ENCODE data around the gene ROBO4. TPM values are rescaled to one million over a fixed set of nuclear protein-coding genes. Genes with fewer than 3 reads are reported as not detected.

Gene ROBO4
- total RNA-seq, 4 donors from 2014 or later = 5.6 to 18.1 (median 12.0) TPM

GRCh38 chr11:124873951-124874350 is 23.7 kb downstream of the ROBO4 start:
- 62 to 80% methylated on average over 8 of the region's 8 CpGs for WGBS, 2 donors
- intact Hi-C loops (cut with DNase I; ENCODE audit: low total_unique reads) = no loop called here
- DNase-seq (ENCODE audit: low spot score in 2 of 2) = peak in 1 of 2 donors; percentile 64
- H3K4me3 ChIP-seq (ENCODE audit: low read depth, poor library complexity, severe bottlenecking) = no peak overlapping the region
- no peak for TF ChIP-seq CTCF (IDR thresholded peaks at IDR 0.05)
- no peak for TF ChIP-seq POLR2A (IDR thresholded peaks at IDR 0.05)

GRCh38 chr11:124872741-124873140 is 24.9 kb downstream of the ROBO4 start:
- DNase-seq (ENCODE audit: low spot score in 2 of 2) = no peak
- no peak overlapping the region for H3K4me3 ChIP-seq (ENCODE audit: low read depth, poor library complexity, severe bottlenecking)
- intact Hi-C loops (cut with DNase I; ENCODE audit: low total_unique reads) = no loop called here
- TF ChIP-seq POLR2A (IDR thresholded peaks at IDR 0.05) (no peak), CTCF (IDR thresholded peaks at IDR 0.05) (no peak)
- WGBS, 2 donors = 16 to 26% methylated on average over 9 of the region's 9 CpGs

GRCh38 chr11:124872280-124872679 is 25.4 kb downstream of the ROBO4 start:
- H3K4me3 ChIP-seq (ENCODE audit: low read depth, poor library complexity, severe bottlenecking) = no peak overlapping the region
- 44 to 68% methylated on average over 8 of the region's 8 CpGs for WGBS, 2 donors
- TF ChIP-seq POLR2A (IDR thresholded peaks at IDR 0.05) (no peak), CTCF (IDR thresholded peaks at IDR 0.05) (no peak)
- intact Hi-C loops (cut with DNase I; ENCODE audit: low total_unique reads) = no loop called here
- no peak for DNase-seq (ENCODE audit: low spot score in 2 of 2)

GRCh38 chr11:124870430-124870829 is 27.2 kb downstream of the ROBO4 start:
- intact Hi-C loops (cut with DNase I; ENCODE audit: low total_unique reads) = no loop called here

GRCh38 chr11:124869856-124870387 is 27.7 kb downstream of the ROBO4 start:
- intact Hi-C loops (cut with DNase I; ENCODE audit: low total_unique reads) = no loop called here
- H3K4me3 ChIP-seq (ENCODE audit: low read depth, poor library complexity, severe bottlenecking) = no peak overlapping the region

More at GRCh38 chr11:124870430-124870829, 27.2 kb downstream of the ROBO4 start:
- H3K4me3 ChIP-seq (ENCODE audit: low read depth, poor library complexity, severe bottlenecking) = no peak overlapping the region
- TF ChIP-seq CTCF (IDR thresholded peaks at IDR 0.05) (no peak), POLR2A (IDR thresholded peaks at IDR 0.05) (no peak)
- DNase-seq (ENCODE audit: low spot score in 2 of 2) = peak in 1 of 2 donors; percentile 74
- 55 to 63% methylated on average over 7 of the region's 7 CpGs for WGBS, 2 donors

More at GRCh38 chr11:124869856-124870387, 27.7 kb downstream of the ROBO4 start:
- 46 to 55% methylated on average over 14 of the region's 14 CpGs for WGBS, 2 donors
- TF ChIP-seq CTCF (IDR thresholded peaks at IDR 0.05) (no peak), POLR2A (IDR thresholded peaks at IDR 0.05) (no peak)
- DNase-seq (ENCODE audit: low spot score in 2 of 2) = no peak

Data from lower leg skin (tissue), 4 donors.